ENCODE measurements around the gene CD300C.
"Not testable (repeated sequence)": the region's sequence is repeated elsewhere in the genome, so short reads cannot be mapped to it uniquely, and the experiment has no call there.

Gene CD300C

GRCh38 chr17:74513987-74514631 is 31.8 kb downstream of the CD300C start:
- peak in 2 of 3 experiments; percentile 12 to 21 for DNase-seq (ENCODE audit: low read depth in 3 of 3)

GRCh38 chr17:74512624-74513091 is 33.3 kb downstream of the CD300C start:
- peak in 2 of 3 experiments; percentile 23 to 50 for DNase-seq (ENCODE audit: low read depth in 3 of 3)

- DNase-seq (ENCODE audit: low read depth in 3 of 3) = no peak
Measured at GRCh38 chr17:74512036-74512435, 33.9 kb downstream of the CD300C start.

GRCh38 chr17:74508156-74508555 is 37.8 kb downstream of the CD300C start:
- no peak for DNase-seq (ENCODE audit: low read depth in 3 of 3)

GRCh38 chr17:74503949-74504348 is 42.0 kb downstream of the CD300C start:
- not testable (repeated sequence) for DNase-seq (ENCODE audit: low read depth in 3 of 3)

GRCh38 chr17:74502861-74503260 is 43.1 kb downstream of the CD300C start:
- DNase-seq (ENCODE audit: low read depth in 3 of 3) = no peak

GRCh38 chr17:74499992-74500391 is 45.9 kb downstream of the CD300C start:
- no peak for DNase-seq (ENCODE audit: low read depth in 3 of 3)

GRCh38 chr17:74497471-74497870 is 48.4 kb downstream of the CD300C start:
- DNase-seq (ENCODE audit: low read depth in 3 of 3) = no peak

GRCh38 chr17:74493331-74493833 is 52.5 kb downstream of the CD300C start:
- DNase-seq (ENCODE audit: low read depth in 3 of 3) = peak; percentile 33 to 63 (median 37)

- DNase-seq (ENCODE audit: low read depth in 3 of 3) = no peak
Measured at GRCh38 chr17:74491626-74492025, 54.3 kb downstream of the CD300C start.

Measured in stimulated activated CD4-positive, alpha-beta T cell treated with anti-CD3 and anti-CD28 coated beads, TNF-alpha, amount 100 ng/mL, for 24 hours (primary cell).